ENCODE measurements around the gene SHC4. TPM values are rescaled to one million over a fixed set of nuclear protein-coding genes. Genes with fewer than 3 reads are reported as not detected.

SHC4 gene
- total RNA-seq, 1 donor, result 0.72 TPM

DNA sequence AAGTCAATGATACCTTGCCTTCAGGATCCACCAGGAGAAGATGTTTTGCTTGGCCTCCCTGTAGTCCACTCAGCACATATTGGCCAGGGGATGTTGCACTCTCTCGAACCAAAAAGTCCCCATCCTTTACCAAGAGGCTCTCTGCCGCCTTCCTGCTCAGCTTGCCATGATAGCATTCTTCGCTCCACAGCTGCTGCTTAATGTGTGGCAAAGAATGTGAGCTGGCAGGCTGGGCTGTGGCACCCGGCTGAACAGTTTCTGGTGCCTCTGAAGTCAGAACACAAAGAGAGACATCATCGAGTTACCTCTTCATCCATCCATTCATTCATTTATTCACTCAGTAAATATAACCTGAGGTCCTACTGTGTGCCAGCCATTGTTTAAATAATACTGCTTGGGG, 129.0 kb downstream of the SHC4 start:
- no peak overlapping the region for H2AFZ ChIP-seq (ENCODE audit: low read length)
- no peak overlapping the region for H3K27ac ChIP-seq (ENCODE audit: low read depth, low read length)
- H3K36me3 ChIP-seq (ENCODE audit: insufficient read depth, low read length), result no peaks in the 10 kb centered on the region
- no peaks in the 10 kb centered on the region for H3K9me3 ChIP-seq (ENCODE audit: low read depth, low read length)
- H4K20me1 ChIP-seq (ENCODE audit: insufficient read depth, low read length), result no peaks in the 10 kb centered on the region
- TF ChIP-seq, protein P1, sequence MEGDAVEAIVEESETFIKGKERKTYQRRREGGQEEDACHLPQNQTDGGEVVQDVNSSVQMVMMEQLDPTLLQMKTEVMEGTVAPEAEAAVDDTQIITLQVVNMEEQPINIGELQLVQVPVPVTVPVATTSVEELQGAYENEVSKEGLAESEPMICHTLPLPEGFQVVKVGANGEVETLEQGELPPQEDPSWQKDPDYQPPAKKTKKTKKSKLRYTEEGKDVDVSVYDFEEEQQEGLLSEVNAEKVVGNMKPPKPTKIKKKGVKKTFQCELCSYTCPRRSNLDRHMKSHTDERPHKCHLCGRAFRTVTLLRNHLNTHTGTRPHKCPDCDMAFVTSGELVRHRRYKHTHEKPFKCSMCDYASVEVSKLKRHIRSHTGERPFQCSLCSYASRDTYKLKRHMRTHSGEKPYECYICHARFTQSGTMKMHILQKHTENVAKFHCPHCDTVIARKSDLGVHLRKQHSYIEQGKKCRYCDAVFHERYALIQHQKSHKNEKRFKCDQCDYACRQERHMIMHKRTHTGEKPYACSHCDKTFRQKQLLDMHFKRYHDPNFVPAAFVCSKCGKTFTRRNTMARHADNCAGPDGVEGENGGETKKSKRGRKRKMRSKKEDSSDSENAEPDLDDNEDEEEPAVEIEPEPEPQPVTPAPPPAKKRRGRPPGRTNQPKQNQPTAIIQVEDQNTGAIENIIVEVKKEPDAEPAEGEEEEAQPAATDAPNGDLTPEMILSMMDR (IDR thresholded peaks at IDR 0.05; ENCODE audit: extremely low read depth, low read depth, low read length), result no peak
- H3K4me2 ChIP-seq (ENCODE audit: insufficient read depth, low read length), result no peak overlapping the region
- DNase-seq (ENCODE audit: insufficient read length, low spot score, missing footprints), result no peak
- H3K4me3 ChIP-seq (ENCODE audit: insufficient read depth, low read length), result no peak overlapping the region
- H3K4me1 ChIP-seq (ENCODE audit: insufficient read depth, low read length), result no peaks in the 10 kb centered on the region
- H3K79me2 ChIP-seq (ENCODE audit: insufficient read depth, low read length), result no peaks in the 10 kb centered on the region
- H3K27me3 ChIP-seq (ENCODE audit: insufficient read depth, low read length), result no peaks in the 10 kb centered on the region

DNA sequence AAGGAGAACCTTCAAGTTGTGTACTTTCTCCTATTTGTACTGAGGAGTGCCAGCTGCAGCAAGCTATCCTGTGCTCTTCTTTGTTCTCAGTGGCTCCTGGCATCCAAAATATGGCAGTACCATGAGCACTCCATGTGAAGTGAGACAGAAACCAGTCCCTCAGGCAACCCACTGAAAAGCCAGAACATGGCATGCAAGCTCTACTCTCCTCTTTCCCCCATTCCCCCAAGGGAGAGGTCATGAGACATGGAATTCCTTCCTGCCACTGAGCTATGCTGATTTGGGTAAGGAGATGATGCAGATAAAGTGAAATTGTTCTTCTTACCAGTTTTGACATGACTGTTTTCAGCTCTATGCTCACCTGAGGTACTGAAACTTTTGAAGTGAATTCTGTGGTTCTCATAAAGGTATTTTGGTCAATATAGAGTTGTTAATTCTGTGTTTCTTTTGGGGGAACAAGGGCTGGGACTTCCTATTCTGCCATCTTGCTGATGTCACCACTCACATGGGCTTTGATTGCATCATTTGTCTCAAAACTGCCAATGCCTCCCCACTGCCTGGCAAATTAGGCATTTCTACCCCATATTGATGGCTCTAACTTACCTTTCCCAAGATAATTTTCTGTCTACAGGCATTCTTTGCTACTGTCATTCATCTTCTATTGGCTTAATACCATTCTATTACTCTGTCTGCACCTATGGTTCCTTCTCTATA, 130.0 kb downstream of the SHC4 start:
- H2AFZ ChIP-seq (ENCODE audit: low read length), result no peak overlapping the region
- no peak for DNase-seq (ENCODE audit: insufficient read length, low spot score, missing footprints)
- H3K27ac ChIP-seq (ENCODE audit: low read depth, low read length), result no peak overlapping the region

GRCh38 chr15:48832648-48833047, 131.1 kb downstream of the SHC4 start:
- H2AFZ ChIP-seq (ENCODE audit: low read length), result no peak overlapping the region
- no peaks in the 10 kb centered on the region for H3K9me3 ChIP-seq (ENCODE audit: low read depth, low read length)
- H3K4me2 ChIP-seq (ENCODE audit: insufficient read depth, low read length), result no peak overlapping the region
- H3K36me3 ChIP-seq (ENCODE audit: insufficient read depth, low read length), result no peaks in the 10 kb centered on the region
- H3K27ac ChIP-seq (ENCODE audit: low read depth, low read length), result no peak overlapping the region
- no peak for DNase-seq (ENCODE audit: insufficient read length, low spot score, missing footprints)
- H3K4me3 ChIP-seq (ENCODE audit: insufficient read depth, low read length), result no peak overlapping the region
- H3K4me1 ChIP-seq (ENCODE audit: insufficient read depth, low read length), result no peaks in the 10 kb centered on the region
- TF ChIP-seq, protein P1 (IDR thresholded peaks at IDR 0.05; ENCODE audit: extremely low read depth, low read depth, low read length), result no peak
- no peaks in the 10 kb centered on the region for H4K20me1 ChIP-seq (ENCODE audit: insufficient read depth, low read length)
- H3K27me3 ChIP-seq (ENCODE audit: insufficient read depth, low read length), result no peaks in the 10 kb centered on the region
- H3K79me2 ChIP-seq (ENCODE audit: insufficient read depth, low read length), result no peaks in the 10 kb centered on the region

More for the DNA sequence above, 130.0 kb downstream of the SHC4 start:
- Histone ChIP-seq H3K27me3 (ENCODE audit: insufficient read depth, low read length) (no peaks in the 10 kb centered on the region), H3K4me1 (ENCODE audit: insufficient read depth, low read length) (no peaks in the 10 kb centered on the region), H3K9me3 (ENCODE audit: low read depth, low read length) (no peaks in the 10 kb centered on the region), H3K79me2 (ENCODE audit: insufficient read depth, low read length) (no peaks in the 10 kb centered on the region), H3K36me3 (ENCODE audit: insufficient read depth, low read length) (no peaks in the 10 kb centered on the region), H3K4me2 (ENCODE audit: insufficient read depth, low read length) (no peak overlapping the region), H3K4me3 (ENCODE audit: insufficient read depth, low read length) (no peak overlapping the region), H4K20me1 (ENCODE audit: insufficient read depth, low read length) (no peaks in the 10 kb centered on the region)
- TF ChIP-seq, protein P1 (IDR thresholded peaks at IDR 0.05; ENCODE audit: extremely low read depth, low read depth, low read length), result no peak

DNA sequence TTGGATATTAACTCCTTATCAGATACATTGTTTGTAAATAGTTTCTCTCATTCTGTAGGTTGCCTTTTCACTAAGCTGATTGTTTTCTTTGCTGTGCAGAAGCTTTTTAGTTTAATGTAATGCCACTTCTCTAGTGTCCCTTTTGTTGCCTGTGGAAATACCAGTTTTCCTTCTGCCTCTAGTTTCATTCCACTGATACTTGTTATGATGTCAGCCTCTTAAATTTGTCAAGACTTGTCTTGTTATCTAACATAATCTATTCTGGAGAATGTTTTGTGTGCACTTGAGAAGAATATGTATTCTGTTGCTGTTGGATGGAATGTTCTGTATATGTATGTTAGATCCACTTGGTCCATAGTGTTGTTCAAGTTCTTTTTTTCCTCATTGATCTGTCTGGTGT, 134.8 kb downstream of the SHC4 start:
- Histone ChIP-seq H3K27me3 (ENCODE audit: insufficient read depth, low read length) (no peaks in the 10 kb centered on the region), H3K4me2 (ENCODE audit: insufficient read depth, low read length) (no peak overlapping the region)

More for the DNA sequence above, 134.8 kb downstream of the SHC4 start:
- DNase-seq (ENCODE audit: insufficient read length, low spot score, missing footprints), result no peak
- Histone ChIP-seq H3K79me2 (ENCODE audit: insufficient read depth, low read length) (no peaks in the 10 kb centered on the region), H4K20me1 (ENCODE audit: insufficient read depth, low read length) (no peaks in the 10 kb centered on the region), H3K27ac (ENCODE audit: low read depth, low read length) (no peak overlapping the region), H3K4me1 (ENCODE audit: insufficient read depth, low read length) (peaks cover under 1% of the 10 kb centered on the region), H3K4me3 (ENCODE audit: insufficient read depth, low read length) (no peak overlapping the region), H3K36me3 (ENCODE audit: insufficient read depth, low read length) (no peaks in the 10 kb centered on the region), H3K9me3 (ENCODE audit: low read depth, low read length) (no peaks in the 10 kb centered on the region), H2AFZ (ENCODE audit: low read length) (no peak overlapping the region)
- TF ChIP-seq, protein P1 (IDR thresholded peaks at IDR 0.05; ENCODE audit: extremely low read depth, low read depth, low read length), result no peak

Measured in osteoblast (primary cell).